Neural progenitor cell (in vitro differentiated cells): ENCODE results near the gene FGF4. TPM values are rescaled to one million over a fixed set of nuclear protein-coding genes. Genes with fewer than 3 reads are reported as not detected.

Experiments
- DNase-seq: peaks from one replicate; pipeline ENCODE4 v3.0.0-alpha.2; 2016; ENCODE audit warnings: low spot score
- H2AFZ ChIP-seq: fragments of 200-600 bp; sonication (generic); replicated peaks from 2 replicates; pipeline ENCODE4 v1.6.1; 2016; ENCODE audit warnings: antibody characterized with exemption
- H3F3A ChIP-seq: fragments of 200-600 bp; sonication (generic); 2 replicates; pipeline ENCODE4 v1.6.1; 2016; ENCODE audit warnings: antibody characterized with exemption, low read depth
- H3K27ac ChIP-seq: fragments of 200-600 bp; sonication (generic); 2 replicates; pipeline ENCODE4 v1.5.1; 2016; ENCODE audit warnings: mild to moderate bottlenecking
- H3K27me3 ChIP-seq: fragments of 200-600 bp; sonication (generic); 2 replicates; pipeline ENCODE4 v1.6.1; 2016; ENCODE audit warnings: mild to moderate bottlenecking, moderate library complexity
- H3K36me3 ChIP-seq: fragments of 200-600 bp; sonication (generic); 2 replicates; pipeline ENCODE4 v1.5.1; 2016
- H3K4me1 ChIP-seq: fragments of 200-600 bp; sonication (generic); 2 replicates; pipeline ENCODE4 v1.6.1; 2016; ENCODE audit warnings: mixed run types
- H3K4me2 ChIP-seq: fragments of 200-600 bp; sonication (generic); 2 replicates; pipeline ENCODE4 v1.6.1; 2016
- H3K4me3 ChIP-seq: fragments of 200-600 bp; sonication (generic); 2 replicates; pipeline ENCODE4 v1.5.1; 2016
- H3K79me2 ChIP-seq: fragments of 200-600 bp; sonication (generic); 2 replicates; pipeline ENCODE4 v1.6.1; 2016; ENCODE audit warnings: low read depth
- H3K9ac ChIP-seq: fragments of 200-600 bp; sonication (generic); 2 replicates; pipeline ENCODE4 v1.6.1; 2016
- H3K9me3 ChIP-seq: fragments of 200-600 bp; sonication (generic); 2 replicates; pipeline ENCODE4 v1.5.1; 2016; ENCODE audit warnings: low read depth
- H4K20me1 ChIP-seq: fragments of 200-600 bp; sonication (generic); 2 replicates; pipeline ENCODE4 v1.6.1; 2016; ENCODE audit warnings: low read depth
- H3K27ac Mint-ChIP-seq: 3 replicates; pipeline ENCODE4 v1.8.0; 2021; ENCODE audit warnings: mixed read lengths
- H3K27me3 Mint-ChIP-seq: 2 replicates; pipeline ENCODE4 v1.8.0; 2022; ENCODE audit warnings: low read depth, mild to moderate bottlenecking, inconsistent platforms, moderate library complexity, mixed read lengths; ENCODE audit not compliant: insufficient read depth
- H3K36me3 Mint-ChIP-seq: 3 replicates; pipeline ENCODE4 v1.8.0; 2021; ENCODE audit warnings: mixed read lengths
- H3K4me1 Mint-ChIP-seq: 3 replicates; pipeline ENCODE4 v1.8.0; 2021; ENCODE audit warnings: mixed read lengths
- H3K4me3 Mint-ChIP-seq: 3 replicates; pipeline ENCODE4 v1.8.0; 2021; ENCODE audit warnings: mild to moderate bottlenecking, moderate library complexity, mixed read lengths
- H3K9me3 Mint-ChIP-seq: 3 replicates; pipeline ENCODE4 v1.8.0; 2020; ENCODE audit warnings: mixed read lengths
- EZH2 ChIP-seq: fragments of 200-600 bp; sonication (generic); IDR thresholded peaks from 2 replicates; pipeline ENCODE4 v1.6.1; 2017; ENCODE audit warnings: antibody characterized with exemption, mild to moderate bottlenecking, moderate library complexity
- EZH2phosphoT487 ChIP-seq: fragments of 200-600 bp; sonication (generic); IDR thresholded peaks from 2 replicates; pipeline ENCODE4 v1.6.1; 2017; ENCODE audit warnings: antibody characterized with exemption
- total RNA-seq: library from RNA; depleted of rRNA; stranded (reverse); fragments of >200 nt; gene quantifications from 2 replicates; pipeline ENCODE4 v1.2.3, GENCODE V29; 2015; ENCODE audit warnings: low replicate concordance
- TF ChIP-seq, protein P1 (sequence below): fragments of 200-600 bp; sonication (generic); IDR thresholded peaks from 2 replicates; pipeline ENCODE4 v1.5.1; 2017; ENCODE audit warnings: antibody characterized with exemption, mild to moderate bottlenecking

Gene FGF4
- total RNA-seq, 1 donor from 2014 or later: 0.22 TPM

DNA sequence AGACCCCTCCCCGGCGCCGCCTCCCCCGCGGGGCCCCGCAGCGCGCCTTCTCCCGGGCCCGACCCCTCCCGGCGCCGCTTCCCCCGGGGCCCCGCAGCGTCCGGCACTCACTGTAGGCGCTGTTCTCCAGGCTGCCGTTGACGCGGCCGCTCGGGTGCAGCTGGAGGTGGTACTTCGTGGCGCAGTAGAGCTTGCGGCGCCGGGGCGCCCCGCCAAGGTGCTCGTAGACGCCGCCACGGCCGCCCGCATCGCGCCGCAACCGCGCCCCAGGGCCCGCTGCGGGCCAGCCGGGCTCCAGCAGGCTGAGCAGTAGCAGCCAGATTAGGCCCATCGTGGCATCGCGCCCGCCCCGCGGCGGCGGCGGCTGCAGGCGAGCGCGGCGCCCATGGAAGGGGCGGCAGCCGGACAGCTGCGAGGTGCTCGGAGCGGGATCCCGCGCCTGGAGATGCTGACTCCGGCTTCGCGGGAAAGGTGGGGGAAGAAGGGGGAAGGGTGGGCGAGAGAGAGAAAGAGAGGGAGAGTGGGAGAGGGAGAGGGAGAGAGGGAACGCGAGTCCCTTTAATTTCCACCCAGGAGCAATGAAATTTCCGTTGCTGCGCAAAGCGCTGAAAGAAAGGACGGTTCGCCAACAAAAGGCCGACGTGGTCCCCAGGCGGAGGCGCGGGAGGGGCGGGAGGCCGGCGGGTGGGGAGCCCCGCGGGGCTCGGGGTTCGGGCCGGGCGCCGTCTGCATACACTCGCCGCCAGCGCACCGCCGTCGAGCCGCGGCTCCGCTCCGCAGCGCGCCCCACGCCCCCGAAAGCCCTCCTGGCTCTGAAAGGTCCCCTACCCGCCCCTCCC, 43.7 kb upstream of the FGF4 start, which contains the start of gene FGF3:
FGF3 (minus strand) TSS at position 814 of the 839 bp plus-strand sequence; CDS start at position 331, 483 bp downstream.
- H3K9ac ChIP-seq: no peak within 1 kb of the TSS
- H3K79me2 ChIP-seq: no peaks in the 10 kb centered on the region
- peak within 1 kb of the TSS; percentile 87 for H3K4me2 ChIP-seq
- peak; percentile 68 for DNase-seq
- H3K36me3 Mint-ChIP-seq: no peaks in the 10 kb centered on the region
- H3K27ac ChIP-seq: no peak within 1 kb of the TSS
- peaks cover 14% of the 10 kb centered on the region for H3K4me1 Mint-ChIP-seq
- peaks cover 17% of the 10 kb centered on the region for H4K20me1 ChIP-seq
- H3K4me1 ChIP-seq: peaks cover 15% of the 10 kb centered on the region
- H3K27me3 ChIP-seq: peaks cover 100% of the 10 kb centered on the region
- peaks cover 6% of the 10 kb centered on the region for H3F3A ChIP-seq
- H3K27ac Mint-ChIP-seq: no peak within 1 kb of the TSS
- H3K9me3 ChIP-seq: no peaks in the 10 kb centered on the region
- H2AFZ ChIP-seq: peak within 1 kb of the TSS; percentile 34
- TF ChIP-seq EZH2phosphoT487 (peak; percentile 77), EZH2 (peak; percentile 96)
- TF ChIP-seq, protein P1, sequence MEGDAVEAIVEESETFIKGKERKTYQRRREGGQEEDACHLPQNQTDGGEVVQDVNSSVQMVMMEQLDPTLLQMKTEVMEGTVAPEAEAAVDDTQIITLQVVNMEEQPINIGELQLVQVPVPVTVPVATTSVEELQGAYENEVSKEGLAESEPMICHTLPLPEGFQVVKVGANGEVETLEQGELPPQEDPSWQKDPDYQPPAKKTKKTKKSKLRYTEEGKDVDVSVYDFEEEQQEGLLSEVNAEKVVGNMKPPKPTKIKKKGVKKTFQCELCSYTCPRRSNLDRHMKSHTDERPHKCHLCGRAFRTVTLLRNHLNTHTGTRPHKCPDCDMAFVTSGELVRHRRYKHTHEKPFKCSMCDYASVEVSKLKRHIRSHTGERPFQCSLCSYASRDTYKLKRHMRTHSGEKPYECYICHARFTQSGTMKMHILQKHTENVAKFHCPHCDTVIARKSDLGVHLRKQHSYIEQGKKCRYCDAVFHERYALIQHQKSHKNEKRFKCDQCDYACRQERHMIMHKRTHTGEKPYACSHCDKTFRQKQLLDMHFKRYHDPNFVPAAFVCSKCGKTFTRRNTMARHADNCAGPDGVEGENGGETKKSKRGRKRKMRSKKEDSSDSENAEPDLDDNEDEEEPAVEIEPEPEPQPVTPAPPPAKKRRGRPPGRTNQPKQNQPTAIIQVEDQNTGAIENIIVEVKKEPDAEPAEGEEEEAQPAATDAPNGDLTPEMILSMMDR: no peak
- H3K4me3 ChIP-seq: peak within 1 kb of the TSS; percentile 51
- H3K27me3 Mint-ChIP-seq: peaks cover 57% of the 10 kb centered on the region
- H3K36me3 ChIP-seq: no peaks in the 10 kb centered on the region
- H3K4me3 Mint-ChIP-seq: no peak within 1 kb of the TSS
- no peaks in the 10 kb centered on the region for H3K9me3 Mint-ChIP-seq

DNA sequence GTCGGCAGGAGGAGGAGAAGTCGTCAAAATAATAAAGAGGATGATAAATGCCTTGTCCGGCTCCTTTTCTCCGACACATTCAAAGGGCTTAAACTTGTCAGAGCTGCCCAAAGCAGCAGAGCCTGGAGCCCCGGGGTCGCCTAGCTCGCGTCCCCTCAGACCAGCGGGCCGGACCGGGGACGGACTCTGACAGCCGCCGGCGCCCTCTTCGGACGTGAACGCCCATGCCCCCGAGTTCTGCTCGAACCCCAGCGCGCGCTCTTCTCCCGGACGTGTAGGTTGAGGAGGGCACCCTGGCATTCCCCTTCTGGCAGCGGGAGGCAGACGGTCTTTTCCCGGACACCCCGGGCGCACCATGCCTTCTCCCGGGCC, 43.1 kb upstream of the FGF4 start:
- Histone ChIP-seq H3K4me2 (peak overlapping the region; percentile 87), H3K9ac (no peak overlapping the region), H4K20me1 (peaks cover 17% of the 10 kb centered on the region), H3K4me3 (peak overlapping the region; percentile 51), H3K79me2 (no peaks in the 10 kb centered on the region), H3K9me3 (no peaks in the 10 kb centered on the region), H3K27me3 (peaks cover 96% of the 10 kb centered on the region), H3K27ac (no peak overlapping the region), H3K4me1 (peaks cover 15% of the 10 kb centered on the region), H3K36me3 (no peaks in the 10 kb centered on the region), H3F3A (peaks cover 6% of the 10 kb centered on the region), H2AFZ (no peak overlapping the region)
- no peak overlapping the region for H3K4me3 Mint-ChIP-seq
- DNase-seq: peak; percentile 42
- no peak overlapping the region for H3K27ac Mint-ChIP-seq
- H3K27me3 Mint-ChIP-seq: peaks cover 56% of the 10 kb centered on the region
- TF ChIP-seq EZH2phosphoT487 (peak; percentile 57), EZH2 (peak; percentile 68)
- TF ChIP-seq, protein P1: no peak
- H3K36me3 Mint-ChIP-seq: no peaks in the 10 kb centered on the region
- H3K4me1 Mint-ChIP-seq: peaks cover 12% of the 10 kb centered on the region
- H3K9me3 Mint-ChIP-seq: no peaks in the 10 kb centered on the region

DNA sequence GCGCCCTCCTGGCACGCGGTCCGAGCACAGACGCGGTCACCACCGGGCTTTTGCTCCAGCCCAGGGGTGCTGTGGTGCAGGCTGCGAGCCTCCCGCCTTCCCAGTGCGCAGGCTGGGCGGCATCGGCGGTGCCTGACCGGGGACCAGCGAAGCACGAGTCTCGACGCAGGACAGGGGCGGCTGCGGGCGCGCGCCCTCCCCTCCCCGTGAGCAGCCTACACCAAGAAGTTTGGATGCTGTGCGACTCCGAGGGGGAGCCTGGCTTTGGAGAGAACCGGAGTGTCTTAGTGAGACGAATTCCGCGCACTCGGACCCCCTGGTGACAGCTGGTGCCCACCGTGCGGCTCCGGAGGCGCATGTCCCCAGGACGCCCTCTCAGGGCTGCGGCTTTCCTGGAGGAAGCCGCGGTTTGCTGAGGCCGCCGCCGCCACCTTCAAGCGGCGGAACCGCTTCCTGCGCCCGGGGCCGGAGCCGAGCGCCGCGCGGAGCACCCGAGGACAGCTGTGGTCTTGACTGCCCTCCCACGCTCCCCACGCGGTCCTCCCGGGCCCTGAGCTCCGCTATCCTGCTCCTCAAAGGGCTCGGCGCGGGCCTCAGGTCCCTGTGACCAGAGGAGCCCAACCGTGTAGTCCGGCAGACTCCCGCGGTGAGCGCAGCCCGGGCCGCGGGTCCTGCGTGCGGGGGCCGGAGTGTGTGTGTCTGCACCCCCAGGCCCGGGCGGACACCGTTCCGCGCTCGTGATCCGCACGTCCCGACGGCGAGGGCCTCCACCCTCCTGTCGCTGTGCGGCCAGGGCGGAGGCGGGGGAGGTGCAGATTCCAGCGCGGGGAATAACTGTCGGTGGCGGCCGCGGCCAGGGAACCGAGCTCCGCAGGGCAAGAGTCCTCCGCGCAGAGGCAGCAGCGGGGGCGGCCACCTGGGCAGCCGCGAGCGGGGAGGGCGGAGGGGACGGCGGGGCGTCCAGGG, 42.4 kb upstream of the FGF4 start:
- no peaks in the 10 kb centered on the region for H3K9me3 ChIP-seq
- H3K27ac Mint-ChIP-seq: no peak overlapping the region
- no peak overlapping the region for H3K27ac ChIP-seq
- H3K9ac ChIP-seq: no peak overlapping the region
- H3K4me1 ChIP-seq: peaks cover 15% of the 10 kb centered on the region
- H4K20me1 ChIP-seq: peaks cover 17% of the 10 kb centered on the region
- TF ChIP-seq EZH2phosphoT487 (peak; percentile 90), EZH2 (peak; percentile 91)
- TF ChIP-seq, protein P1: no peak
- peaks cover 91% of the 10 kb centered on the region for H3K27me3 ChIP-seq
- peak overlapping the region; percentile 51 for H3K4me3 ChIP-seq
- H3K9me3 Mint-ChIP-seq: no peaks in the 10 kb centered on the region
- DNase-seq: peak; percentile 77
- H3K4me2 ChIP-seq: peak overlapping the region; percentile 87
- H3K36me3 Mint-ChIP-seq: no peaks in the 10 kb centered on the region
- H3K4me1 Mint-ChIP-seq: peaks cover 9% of the 10 kb centered on the region
- H3K36me3 ChIP-seq: no peaks in the 10 kb centered on the region
- H3K79me2 ChIP-seq: no peaks in the 10 kb centered on the region
- H2AFZ ChIP-seq: peak overlapping the region; percentile 96
- peaks cover 56% of the 10 kb centered on the region for H3K27me3 Mint-ChIP-seq
- H3F3A ChIP-seq: peaks cover 6% of the 10 kb centered on the region
- H3K4me3 Mint-ChIP-seq: no peak overlapping the region
